Suprapubic skin (tissue), 4 donors: ENCODE results near the gene NR6A1.

ENCODE experiments used
- EP300 ChIP-seq: sonication (generic); formaldehyde crosslinking; IDR thresholded peaks from one replicate; pipeline ENCODE4 v1.6.1; 2017; ENCODE audit warnings: antibody characterized with exemption
- POLR2A ChIP-seq, 2 donors: fragments of 450-650 bp; IDR thresholded peaks; one replicate each; pipeline ENCODE4 v1.6.1; 2017; ENCODE audit warnings: antibody characterized with exemption in 2 of 2, mild to moderate bottlenecking in 2 of 2, moderate library complexity in 2 of 2
- POLR2AphosphoS5 ChIP-seq, 3 donors: sonication (generic); formaldehyde crosslinking; IDR thresholded peaks; one replicate each; pipeline ENCODE4 v1.6.1; 2017; ENCODE audit warnings: antibody characterized with exemption in 3 of 3
- TF ChIP-seq, protein P1 (sequence below), 2 donors: fragments of 200-600 bp in 1 of 2; fragments of 450-650 bp in 1 of 2; sonication (generic) in 1 of 2; IDR thresholded peaks; one replicate each; pipeline ENCODE4 v1.5.1; 2016 to 2019; ENCODE audit warnings: antibody characterized with exemption in 2 of 2, mild to moderate bottlenecking in 1 of 2, moderate library complexity in 1 of 2

DNA sequence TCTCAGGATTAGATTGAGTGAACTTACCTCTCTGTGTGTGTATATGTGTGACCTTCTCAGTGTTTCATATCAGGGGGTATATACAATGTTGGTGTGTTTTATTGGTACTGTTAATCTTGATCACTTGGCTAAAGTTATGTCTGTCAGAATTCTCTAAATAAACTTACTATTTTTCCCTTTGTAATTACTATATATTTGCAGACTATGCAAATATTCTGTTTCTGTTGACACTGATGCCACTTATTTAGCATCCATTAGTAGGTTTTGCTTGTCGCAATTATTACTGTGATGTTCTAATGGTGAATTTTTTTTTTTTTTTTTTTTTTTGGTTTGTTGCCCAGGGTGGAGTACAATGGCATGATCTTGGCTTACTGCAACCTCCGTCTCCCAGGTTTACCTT lies 221.0 kb downstream of the NR6A1 start:
- TF ChIP-seq, protein P1, sequence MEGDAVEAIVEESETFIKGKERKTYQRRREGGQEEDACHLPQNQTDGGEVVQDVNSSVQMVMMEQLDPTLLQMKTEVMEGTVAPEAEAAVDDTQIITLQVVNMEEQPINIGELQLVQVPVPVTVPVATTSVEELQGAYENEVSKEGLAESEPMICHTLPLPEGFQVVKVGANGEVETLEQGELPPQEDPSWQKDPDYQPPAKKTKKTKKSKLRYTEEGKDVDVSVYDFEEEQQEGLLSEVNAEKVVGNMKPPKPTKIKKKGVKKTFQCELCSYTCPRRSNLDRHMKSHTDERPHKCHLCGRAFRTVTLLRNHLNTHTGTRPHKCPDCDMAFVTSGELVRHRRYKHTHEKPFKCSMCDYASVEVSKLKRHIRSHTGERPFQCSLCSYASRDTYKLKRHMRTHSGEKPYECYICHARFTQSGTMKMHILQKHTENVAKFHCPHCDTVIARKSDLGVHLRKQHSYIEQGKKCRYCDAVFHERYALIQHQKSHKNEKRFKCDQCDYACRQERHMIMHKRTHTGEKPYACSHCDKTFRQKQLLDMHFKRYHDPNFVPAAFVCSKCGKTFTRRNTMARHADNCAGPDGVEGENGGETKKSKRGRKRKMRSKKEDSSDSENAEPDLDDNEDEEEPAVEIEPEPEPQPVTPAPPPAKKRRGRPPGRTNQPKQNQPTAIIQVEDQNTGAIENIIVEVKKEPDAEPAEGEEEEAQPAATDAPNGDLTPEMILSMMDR (IDR thresholded peaks at IDR 0.05), result no peak
- TF ChIP-seq POLR2A (IDR thresholded peaks at IDR 0.05) (no peak), POLR2AphosphoS5 (IDR thresholded peaks at IDR 0.05) (no peak), EP300 (no peak)
